Mucosa of gallbladder (tissue), 1 donor: ENCODE measurements around the gene NEK9. TPM values are rescaled to one million over a fixed set of nuclear protein-coding genes. Genes with fewer than 3 reads are reported as not detected.
"Not testable (repeated sequence)": the region's sequence is repeated elsewhere in the genome, so short reads cannot be mapped to it uniquely, and the experiment has no call there.

Experiments used
- DNase-seq: peaks from one replicate; pipeline ENCODE4 v3.0.0-alpha.2; 2020; ENCODE audit warnings: low spot score
- total RNA-seq: library from RNA; stranded (reverse); gene quantifications from one replicate; pipeline ENCODE4 v1.2.1, GENCODE V29; 2021
- donor health status: DM: no; HTN: no; CAD: no.

The NEK9 gene
- total RNA-seq, 1 donor from 2014 or later: 119 TPM

DNA sequence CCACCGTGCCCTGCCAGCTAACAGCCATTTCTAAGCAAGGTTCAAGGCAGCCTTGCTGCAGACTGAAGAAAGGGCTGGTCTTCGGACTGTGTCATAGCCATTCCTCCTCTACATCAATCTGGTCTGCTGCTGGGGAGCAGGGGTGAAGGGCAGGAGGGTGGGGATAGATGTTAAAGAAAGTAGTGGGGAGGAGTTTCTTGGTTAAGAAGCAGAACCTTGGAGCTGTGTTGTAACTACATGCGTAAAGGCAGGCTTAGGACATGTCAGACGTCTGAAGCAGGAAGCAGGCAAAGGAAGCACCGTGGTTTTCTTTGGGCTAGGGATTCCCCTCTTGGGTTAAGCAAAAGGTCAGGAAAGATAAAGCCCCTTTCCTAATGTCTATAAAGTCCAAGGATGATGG lies 18.1 kb upstream of the NEK9 start:
- DNase-seq: no peak

DNA sequence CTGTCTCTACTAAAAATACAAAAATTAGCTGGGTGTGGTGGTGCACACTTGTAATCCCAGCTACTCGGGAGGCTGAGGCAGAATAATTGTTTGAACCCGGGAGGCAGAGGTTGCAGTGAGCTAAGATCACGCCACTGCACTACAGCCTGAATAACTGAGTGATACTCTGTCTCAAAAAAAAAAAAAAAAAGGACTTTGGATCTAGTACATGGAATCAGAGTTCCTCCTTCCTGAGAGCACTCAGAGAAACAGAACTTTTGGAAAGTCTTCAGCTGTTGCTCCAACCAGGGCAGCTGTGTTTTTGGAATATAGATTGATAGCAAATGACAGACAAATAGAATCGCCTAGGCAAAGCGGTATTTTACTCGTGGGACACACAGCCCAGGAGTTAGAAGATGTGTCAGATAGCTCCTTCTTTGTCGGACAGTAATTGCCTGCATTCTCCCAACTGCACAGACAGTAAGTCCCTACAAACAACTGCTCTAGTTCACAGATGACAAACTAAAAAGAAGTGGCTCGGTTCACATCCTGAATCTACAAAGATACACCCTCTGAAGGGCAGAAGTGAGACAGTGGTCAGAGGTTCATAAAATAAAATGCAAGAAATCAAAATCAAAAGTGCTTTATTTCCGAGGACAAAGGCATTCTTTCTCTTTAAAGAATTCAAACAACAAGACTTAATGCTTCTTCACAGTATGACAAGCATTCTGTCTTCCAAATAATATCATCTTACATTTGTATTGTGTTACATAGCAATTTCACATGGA lies 17.1 kb upstream of the NEK9 start:
- DNase-seq: no peak

DNA sequence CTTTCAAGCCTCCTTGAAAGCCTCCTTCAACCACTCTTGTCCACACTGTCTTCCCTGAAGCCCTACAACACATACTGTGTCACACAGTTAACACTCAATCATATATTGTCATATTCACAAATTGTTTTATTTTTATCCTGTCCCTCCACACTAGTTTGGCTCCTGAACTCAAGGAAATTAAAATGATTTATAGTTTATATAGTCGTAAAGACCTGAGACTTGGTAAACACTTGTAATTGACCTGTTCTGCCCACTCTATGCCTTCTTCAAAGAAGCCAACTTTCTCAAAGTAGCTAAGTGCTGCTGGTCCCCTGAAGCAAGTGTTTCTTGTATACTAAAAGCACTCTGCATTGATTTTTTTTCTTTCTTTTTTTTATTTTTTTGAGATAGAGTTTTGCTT lies 15.6 kb upstream of the NEK9 start:
- DNase-seq: no peak

DNA sequence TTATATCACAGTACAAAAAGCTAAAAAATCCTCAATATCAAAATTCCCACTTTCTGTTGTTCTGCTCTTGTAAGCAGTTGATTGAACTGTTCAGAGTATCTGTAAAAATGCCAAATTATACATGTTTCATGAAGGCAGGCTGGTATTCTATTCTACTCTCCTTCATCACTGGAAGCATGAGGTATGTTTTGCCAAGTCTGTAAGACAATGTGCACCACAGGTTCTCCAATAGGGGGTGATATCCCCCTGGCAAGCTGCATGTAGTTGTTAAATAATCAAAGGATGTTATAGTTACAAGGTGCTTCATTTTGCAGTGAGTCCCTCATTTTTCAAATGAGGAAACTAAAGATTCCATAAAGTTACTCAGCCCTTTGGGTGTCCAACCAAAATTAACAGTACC lies 15.1 kb upstream of the NEK9 start:
- DNase-seq: no peak

DNA sequence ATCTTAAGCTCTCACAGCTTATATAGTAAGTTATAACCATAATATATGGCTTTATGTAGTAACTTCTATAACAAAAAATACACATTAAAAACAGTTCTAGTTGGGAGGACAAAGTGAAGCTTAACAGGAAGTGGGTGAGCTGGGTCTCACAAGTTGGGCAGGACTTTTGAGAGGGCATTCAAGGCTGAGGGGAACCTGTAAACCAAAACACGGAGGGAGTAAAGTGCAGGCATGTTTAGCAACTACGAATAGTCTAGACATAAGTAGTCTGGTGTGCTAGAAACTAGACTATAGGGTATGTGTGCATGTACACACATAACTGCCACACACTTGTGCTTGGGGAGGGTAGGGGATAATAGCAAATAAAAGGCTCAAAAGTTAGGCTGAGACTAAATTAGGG lies 14.2 kb upstream of the NEK9 start:
- no peak for DNase-seq

DNA sequence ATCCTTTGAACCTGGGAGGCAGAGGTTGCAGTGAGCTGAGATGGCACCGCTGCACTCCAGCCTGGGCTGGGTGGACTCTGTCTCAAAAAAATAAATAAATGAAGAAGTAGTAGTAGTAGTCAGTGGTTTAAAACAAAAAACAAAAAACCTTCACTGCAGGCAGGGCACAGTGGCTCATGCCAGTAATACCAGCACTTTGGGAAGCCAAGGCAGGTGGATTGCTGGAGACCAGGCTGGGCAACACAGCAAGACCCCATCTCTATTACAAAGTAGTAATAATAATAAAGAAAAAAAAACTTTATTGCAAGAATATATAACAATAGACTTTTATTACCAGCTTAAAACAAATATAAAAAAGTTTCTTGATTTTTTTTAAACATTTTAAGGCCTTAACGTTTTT lies 13.8 kb upstream of the NEK9 start:
- no peak for DNase-seq

DNA sequence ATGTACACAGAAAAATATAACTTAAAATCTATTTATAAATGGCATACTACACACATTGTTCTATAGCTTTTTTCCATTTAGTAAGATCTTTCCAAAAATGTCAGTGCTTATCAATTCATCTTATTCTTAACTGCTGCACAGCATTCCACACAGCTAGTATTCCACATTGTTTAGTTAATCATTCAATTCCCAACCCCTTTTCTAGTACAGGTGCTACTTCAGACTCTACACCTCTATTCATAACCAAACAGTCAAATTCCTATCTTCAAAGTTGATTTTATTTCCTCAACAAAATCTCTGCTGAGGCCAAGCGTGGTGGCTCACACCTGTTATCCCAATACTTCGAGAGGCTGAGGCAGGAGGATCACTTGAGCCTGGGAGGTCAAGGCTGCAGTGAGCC lies 12.3 kb upstream of the NEK9 start:
- DNase-seq: no peak

DNA sequence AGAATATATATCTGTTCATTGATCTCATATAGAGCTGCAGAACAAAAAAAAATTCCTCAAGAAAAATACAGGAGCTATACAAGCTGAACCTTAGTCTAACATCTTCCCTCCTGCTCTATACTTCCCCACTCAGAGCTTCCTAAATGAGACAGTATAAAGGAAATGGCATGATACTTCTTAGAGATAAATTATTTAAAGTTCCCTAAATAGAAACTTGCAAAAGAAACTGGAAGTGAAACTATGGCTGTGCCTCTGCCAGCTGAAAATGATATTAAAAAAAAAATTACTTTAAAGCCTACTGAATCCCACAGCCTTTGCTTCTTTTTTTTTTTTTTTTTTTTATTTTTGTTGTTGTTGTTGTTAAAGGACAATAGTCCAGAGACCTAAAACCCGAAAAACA lies 11.6 kb upstream of the NEK9 start:
- DNase-seq: no peak

DNA sequence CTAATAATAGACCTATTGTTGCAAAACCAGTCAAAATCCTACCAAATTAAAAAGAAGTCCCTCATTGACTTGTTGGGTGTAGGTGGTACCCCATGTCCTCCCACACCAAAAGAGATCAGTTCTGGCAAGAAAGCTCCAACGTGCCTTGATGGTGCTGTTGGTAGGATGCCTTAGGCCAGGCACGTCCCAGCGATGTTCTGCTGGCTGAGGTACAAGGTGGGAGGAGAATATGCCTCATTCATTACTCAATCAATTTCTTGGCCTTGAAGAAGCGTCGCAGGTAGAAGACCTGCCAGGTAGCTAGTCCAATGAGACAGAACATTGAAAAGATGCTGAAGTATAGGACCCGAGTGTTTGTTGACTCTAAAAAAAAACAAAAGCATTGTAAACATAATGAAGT lies 7.8 kb upstream of the NEK9 start:
- peak; percentile 28 for DNase-seq

DNA sequence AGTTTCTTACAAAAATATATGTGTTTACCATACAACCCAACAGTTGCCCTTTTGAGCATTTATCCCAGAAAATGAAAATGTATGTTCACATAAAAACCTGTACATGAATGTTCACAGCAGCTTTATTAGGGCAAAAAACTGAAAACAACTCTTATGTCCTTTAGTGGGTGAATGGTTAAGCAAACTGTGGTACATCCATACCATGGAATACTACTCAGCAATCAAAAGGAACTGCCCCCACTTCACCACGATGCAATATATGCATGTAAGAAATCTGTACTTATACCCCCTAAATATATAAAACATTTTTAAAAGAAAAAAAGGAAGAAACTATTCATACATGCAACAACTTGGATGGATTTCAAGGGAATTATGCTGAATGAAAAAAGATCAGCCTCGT lies 6.7 kb upstream of the NEK9 start:
- no peak for DNase-seq

DNA sequence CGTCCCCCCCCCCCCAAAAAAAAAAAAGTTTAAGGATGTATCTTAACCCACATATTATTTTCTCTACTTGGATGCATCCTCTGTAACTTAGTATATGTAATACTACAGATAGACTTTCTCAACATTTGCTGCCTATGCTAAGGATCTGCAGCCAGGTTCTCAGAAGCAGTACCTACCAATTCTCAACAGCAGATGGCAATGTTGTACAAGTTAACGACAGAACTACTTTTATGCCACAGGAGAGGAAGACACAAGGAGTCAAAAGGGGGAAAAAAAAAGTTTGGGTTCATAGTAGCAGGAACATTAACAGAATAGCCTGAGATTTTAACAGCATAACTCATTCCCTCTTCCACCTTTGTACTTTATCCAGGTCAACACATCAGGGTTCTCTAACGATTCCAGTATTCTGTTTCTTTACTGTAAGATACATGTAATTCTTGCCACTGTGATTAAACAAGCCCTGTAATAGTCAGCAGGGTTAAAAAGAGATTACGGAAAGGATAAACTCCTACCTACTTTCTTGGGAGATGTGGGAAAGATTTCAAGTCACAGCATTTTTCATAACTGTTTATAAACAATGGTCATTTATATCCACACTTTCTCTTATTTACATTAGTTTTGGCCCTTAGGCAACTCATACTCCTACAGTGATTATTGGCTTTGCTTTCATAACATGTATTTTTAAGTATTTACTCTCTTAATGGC lies 5.7 kb upstream of the NEK9 start:
- DNase-seq: peak; percentile 78

DNA sequence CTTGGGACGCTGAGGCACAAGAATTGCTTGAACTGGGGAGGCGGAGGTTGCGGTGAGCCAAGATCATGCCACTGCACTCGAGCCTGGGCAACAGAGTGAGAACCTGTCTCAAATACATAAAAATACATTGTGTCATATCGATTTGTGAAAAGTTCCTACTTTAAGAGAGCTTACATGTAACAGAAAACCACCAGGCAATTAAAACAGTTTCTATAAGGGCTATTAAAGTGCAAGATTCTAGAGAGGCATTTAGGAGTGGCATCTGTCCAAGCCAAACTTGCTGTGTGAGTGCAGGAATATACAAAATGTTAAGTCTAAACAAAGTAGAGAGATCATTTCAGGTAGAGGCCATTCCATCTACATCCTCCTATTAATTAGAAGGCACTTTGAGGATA lies 1.7 kb upstream of the NEK9 start:
- DNase-seq: no peak

DNA sequence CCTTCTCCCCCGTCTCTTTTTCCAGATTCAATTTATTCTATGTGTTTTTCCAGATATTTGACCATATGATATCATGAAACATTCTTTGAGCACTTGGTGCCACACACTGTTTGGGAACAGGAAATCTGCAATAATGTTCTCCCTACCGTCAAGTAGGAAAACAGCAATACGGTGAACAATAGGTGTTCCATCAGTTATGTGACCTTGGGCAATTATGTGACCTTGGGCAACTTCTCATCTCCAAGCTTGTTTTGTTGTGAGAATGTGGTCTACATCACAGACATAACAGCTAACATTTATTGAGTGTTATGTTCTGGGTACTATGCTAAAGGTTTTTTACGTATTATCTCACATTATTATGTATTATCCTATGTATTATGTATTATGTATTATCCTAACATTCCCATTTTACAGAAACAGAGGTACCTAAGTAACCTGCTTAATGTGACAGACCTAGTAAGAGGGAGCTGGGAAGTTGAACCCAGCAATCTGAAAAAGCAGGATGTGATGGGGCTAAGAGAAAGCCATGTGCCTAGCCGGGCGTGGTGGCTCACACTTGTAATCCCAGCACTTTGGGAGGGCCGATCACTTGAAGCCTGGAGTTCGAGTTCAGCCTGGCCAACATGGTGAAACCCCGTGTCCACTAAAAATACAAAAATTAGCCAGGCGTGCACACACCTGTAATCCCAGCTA lies 1.2 kb upstream of the NEK9 start:
- DNase-seq: no peak

DNA sequence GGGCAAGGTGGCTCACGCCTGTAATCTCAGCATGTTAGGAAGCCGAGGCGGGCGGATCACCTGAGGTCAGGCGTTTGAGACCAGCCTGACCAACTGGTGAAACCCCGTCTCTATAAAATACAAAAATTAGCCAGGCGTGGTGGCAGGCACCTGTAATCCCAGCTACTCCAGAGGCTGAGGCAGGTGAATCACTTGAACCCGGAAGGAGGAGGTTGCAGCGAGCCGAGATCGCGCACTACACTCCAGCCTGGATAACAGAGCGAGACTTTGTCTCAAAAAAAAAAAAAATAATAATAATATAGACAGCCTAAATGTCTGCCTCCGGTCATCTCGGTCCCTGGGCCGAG lies 599 bp upstream of the NEK9 start:
- not testable (repeated sequence) for DNase-seq

DNA sequence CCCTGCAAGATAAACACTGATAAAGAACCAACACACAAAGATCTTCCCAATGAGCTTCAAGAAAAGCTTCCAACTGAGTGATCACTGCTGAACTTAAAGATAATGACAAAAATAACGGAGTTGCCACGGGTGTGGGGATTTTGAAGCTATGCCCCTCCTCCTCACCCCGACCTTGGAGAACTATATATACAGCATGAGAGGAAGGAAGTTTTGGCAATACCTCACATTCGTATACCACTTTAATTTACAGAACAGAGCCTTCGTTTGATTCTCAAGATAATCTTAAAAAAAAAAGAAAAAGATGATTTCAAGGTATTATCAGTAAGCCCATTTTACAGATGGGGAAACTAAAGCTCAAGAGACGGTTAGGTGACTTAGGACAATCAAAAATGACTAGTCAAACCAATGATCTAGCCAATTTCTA lies 715 bp downstream of the NEK9 start:
- no peak for DNase-seq

DNA sequence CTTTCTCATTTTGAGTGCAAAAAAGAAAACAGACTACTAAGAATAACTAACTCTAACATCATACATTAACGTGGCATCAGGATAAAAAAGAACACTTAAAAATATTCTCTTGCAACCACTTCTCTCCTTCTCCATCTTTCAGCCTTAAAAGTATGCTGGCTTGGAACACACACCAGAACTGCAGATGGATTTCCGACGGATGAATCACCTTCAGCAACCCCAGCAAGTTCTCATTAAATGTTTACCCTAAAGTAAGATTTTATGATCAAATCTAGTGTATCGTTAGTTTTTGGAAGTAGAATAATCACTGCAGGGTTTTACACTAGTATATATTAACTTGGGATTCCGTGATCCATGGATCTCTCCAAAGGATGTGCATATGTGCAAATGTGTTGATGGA lies 1.2 kb downstream of the NEK9 start:
- DNase-seq: no peak

DNA sequence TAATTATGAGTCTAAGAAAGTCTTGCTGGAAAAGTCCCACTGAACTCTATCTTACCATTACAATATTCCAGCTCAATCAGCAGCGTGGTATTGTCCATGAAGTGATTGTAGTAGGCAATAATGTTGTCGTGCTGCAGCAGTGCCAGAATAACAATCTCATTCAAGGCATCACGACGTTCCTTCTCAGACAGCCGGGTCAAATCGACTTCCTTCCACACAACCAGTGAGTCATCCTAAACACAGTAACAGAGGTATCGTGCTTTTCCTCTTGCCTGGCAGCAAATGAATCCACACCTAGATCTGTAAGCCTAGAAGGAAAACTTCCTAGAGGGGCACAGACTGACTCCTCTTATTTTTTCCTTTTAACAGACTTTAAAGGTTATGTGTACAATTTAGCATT lies 2.9 kb downstream of the NEK9 start:
- DNase-seq: peak; percentile 69

DNA sequence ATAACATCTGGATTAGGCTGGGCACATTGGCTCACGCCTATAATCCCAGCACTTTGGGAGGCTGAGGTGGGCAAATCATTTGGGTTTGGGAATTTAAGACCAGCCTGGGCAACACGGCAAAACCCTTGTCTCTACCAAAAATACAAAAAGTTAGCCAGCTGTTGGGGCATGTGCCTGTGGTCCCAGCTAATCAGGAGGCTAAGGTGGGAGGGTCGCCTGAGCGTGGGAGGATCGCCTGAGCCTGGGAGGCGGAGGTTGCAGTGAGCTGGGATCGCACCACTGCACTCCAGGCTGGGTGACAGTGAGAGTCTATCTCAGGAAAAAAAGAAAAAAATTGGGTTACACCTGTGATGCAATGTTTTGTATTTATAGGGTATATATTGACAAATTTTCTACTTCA lies 5.3 kb downstream of the NEK9 start:
- DNase-seq: no peak

DNA sequence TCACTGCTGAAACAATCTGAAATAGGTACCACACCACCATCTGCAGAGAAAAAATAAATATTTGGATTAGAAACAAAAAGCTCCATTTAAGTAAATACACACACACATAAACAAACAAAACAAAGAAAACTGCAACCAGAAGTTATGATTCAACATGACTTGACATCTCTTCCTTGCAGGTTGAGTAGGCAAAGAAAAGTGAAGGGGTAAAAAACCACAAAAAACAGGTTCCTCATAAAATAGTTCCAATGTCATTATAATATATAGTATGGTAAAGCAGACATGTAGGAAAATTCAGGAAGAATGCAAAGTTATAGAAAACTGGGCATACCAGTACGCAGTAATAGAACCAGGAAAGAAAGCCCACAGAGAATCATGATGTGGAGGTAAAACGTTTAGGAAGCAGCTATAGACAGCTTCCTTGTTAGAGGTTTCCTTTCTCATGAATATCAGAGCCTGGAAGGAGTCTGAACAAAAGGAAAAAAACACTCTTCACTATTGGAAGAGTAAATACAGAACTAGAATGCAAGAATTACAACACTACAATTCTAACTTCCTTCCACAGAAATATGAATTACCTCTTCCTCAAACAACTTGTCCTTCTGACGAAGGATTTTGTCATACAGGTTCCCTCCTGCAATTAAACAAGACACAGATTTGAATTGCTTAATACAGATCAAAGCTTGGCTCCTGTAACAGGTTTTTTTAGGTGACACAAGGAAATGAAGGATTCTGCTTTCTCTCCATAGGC lies 6.1 kb downstream of the NEK9 start:
- DNase-seq: no peak

DNA sequence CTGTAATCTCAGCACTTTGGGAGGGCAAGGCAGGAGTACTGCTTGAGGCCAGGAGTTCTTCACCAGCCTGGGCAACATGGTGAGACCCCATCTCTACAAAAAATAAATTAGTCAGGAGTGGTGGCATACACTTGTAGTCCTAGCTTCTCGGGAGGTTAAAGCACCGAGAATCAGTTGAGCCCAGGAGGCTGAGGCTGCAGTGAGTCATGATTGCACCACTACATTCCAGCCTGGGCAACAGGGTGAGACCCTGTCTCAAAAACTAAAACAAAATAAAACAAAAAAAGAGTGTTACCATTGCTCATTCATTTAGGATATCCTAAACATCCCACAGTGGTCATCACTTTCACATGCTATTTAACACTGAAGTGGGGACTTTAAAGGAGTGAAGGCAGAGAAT lies 7.8 kb downstream of the NEK9 start:
- no peak for DNase-seq

DNA sequence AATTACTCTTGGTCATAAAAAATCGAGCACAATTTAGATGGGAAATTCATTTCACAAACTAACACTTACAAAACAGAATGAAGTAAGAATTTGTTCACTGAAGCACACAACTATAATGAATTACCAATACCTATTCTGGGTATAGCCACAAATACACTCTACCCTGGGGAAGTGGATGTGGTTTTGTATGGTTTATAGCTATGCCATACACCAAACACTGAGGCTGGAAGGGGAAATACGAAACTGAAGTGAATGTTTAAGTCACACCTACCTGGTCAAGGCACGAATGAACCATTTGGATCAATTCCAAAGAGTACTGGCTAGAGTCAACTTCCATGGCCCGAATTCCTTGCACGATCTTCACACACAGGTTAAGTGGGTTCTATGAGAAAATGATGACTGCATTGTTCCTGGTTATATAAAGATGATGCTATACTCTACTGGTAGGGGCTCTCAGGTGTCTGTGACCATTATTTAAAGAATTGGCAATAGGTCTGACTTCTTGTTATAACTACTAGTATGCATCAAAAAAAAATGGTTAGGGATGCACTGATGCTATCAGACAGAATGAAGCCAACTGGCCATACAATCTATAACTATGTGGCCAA lies 12.8 kb downstream of the NEK9 start:
- no peak for DNase-seq

DNA sequence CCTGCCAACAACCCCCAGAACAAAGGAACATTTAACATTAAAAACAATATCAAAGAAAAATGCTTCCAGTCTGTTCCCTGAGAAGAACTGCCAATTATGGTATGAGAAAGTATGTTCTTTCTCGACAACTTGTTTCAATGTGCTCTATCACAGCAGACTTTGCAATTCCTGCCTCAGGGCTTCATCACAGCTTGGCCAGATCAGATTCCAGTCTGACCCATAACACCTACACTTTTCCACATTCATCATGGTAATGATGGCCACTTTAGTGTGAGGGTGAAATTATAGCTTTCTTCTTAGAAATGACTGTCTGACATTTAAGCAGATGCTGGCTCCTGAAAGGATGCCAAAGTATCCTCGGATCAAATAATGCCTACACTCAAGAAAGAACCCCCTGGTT lies 17.0 kb downstream of the NEK9 start:
- DNase-seq: no peak
